ENCODE data around the gene ZNF618.

Gene ZNF618

GRCh38 chr9:113962396-113962795, 86.3 kb downstream of the ZNF618 start:
- DNase-seq: no peak

- peak; percentile 35 for DNase-seq
Measured at GRCh38 chr9:113963017-113963620, 87.0 kb downstream of the ZNF618 start.

- no peak for DNase-seq
Measured at GRCh38 chr9:113963696-113964494, 87.8 kb downstream of the ZNF618 start.

- no peak for DNase-seq
Measured at GRCh38 chr9:113964495-113965170, 88.5 kb downstream of the ZNF618 start.

- no peak for DNase-seq
Measured at GRCh38 chr9:113966394-113966793, 90.3 kb downstream of the ZNF618 start.

GRCh38 chr9:113967380-113967779, 91.3 kb downstream of the ZNF618 start:
- no peak for DNase-seq

- DNase-seq: no peak
Measured at GRCh38 chr9:113969343-113969742, 93.2 kb downstream of the ZNF618 start.

GRCh38 chr9:113973226-113973625, 97.1 kb downstream of the ZNF618 start:
- DNase-seq: no peak

- DNase-seq: no peak
Measured at GRCh38 chr9:113973963-113974413, 97.9 kb downstream of the ZNF618 start.

- DNase-seq: no peak
Measured at GRCh38 chr9:113976915-113977314, 100.8 kb downstream of the ZNF618 start.

GRCh38 chr9:113978725-113979342, 102.7 kb downstream of the ZNF618 start:
- no peak for DNase-seq

- DNase-seq: no peak
Measured at GRCh38 chr9:113979343-113980127, 103.4 kb downstream of the ZNF618 start.

GRCh38 chr9:113984639-113985380, 108.7 kb downstream of the ZNF618 start:
- no peak for DNase-seq

GRCh38 chr9:113985968-113986585, 110.0 kb downstream of the ZNF618 start:
- no peak for DNase-seq

GRCh38 chr9:113986931-113987330, 110.8 kb downstream of the ZNF618 start:
- DNase-seq: no peak

- no peak for DNase-seq
Measured at GRCh38 chr9:113987526-113987925, 111.4 kb downstream of the ZNF618 start.

GRCh38 chr9:113988385-113989016, 112.4 kb downstream of the ZNF618 start:
- DNase-seq: no peak

GRCh38 chr9:113989017-113989713, 113.1 kb downstream of the ZNF618 start:
- DNase-seq: no peak

GRCh38 chr9:113989714-113990569, 113.8 kb downstream of the ZNF618 start:
- no peak for DNase-seq
